Metanephros (tissue), 2 donors: ENCODE data around the gene AK4. TPM values are rescaled to one million over a fixed set of nuclear protein-coding genes. Genes with fewer than 3 reads are reported as not detected.

Experiments used
- small RNA-seq: library from RNA; depleted of rRNA; stranded (forward); fragments of <200 nt; gene quantifications from one replicate; pipeline ENCODE3, GENCODE V24; 2014; ENCODE audit warnings: low replicate concordance
- total RNA-seq: library from RNA; depleted of rRNA; stranded (reverse); fragments of >200 nt; gene quantifications from one replicate; pipeline ENCODE4 v1.2.3, GENCODE V29; 2014

Gene AK4
- 27.4 TPM for total RNA-seq

DNA sequence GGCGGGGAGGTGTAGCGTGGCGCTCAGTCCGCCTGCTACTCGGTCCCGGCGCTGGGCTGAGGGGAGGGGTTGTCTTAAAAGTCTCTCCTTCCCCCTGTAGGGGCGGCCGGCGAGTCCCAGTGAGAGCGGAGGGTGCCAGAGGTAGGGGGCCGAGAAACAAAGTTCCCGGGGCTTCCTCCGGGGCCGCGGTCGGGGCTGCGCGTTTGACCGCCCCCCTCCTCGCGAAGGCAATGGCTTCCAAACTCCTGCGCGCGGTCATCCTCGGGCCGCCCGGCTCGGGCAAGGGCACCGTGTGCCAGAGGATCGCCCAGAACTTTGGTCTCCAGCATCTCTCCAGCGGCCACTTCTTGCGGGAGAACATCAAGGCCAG, at the start of gene AK4:
AK4 (plus strand) TSS at position 26 of the 370 bp plus-strand sequence; CDS start at position 231, 205 bp downstream.

Small RNA genes within 50 kb of the gene (small RNA-seq; reads per million reads assigned to genes)
- gene RPS29P7 = not detected

Other genes with a start within 250 kb of the AK4 start
- 122 TPM for gene JAK1, start 181.7 kb upstream of the AK4 start, total RNA-seq
- 6.7 TPM for gene DNAJC6, start 161.3 kb downstream of the AK4 start, total RNA-seq